ENCODE results near the gene BNIP2.
"Not testable (repeated sequence)": the region's sequence is repeated elsewhere in the genome, so short reads cannot be mapped to it uniquely, and the experiment has no call there.

The BNIP2 gene

DNA sequence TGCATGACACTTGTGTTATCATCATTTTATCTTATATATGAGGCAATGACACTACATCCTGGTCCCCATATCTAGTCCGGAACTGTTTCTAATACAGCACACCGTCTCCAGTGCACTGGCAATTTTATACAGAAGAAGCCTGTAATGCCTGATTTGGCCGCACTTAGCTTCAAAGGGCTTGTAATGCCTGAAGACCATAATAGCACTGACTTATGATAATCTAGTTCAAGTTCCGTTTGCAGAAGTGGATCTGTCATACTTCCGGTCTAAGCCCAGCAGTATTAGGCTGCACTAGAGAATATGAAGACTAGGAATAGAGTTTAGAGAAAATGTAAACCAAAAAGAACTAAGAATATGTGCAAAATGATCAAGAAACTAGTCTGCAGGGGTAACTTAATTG lies 1.3 kb downstream of the BNIP2 start:
- DNase-seq, result peak; percentile 51

DNA sequence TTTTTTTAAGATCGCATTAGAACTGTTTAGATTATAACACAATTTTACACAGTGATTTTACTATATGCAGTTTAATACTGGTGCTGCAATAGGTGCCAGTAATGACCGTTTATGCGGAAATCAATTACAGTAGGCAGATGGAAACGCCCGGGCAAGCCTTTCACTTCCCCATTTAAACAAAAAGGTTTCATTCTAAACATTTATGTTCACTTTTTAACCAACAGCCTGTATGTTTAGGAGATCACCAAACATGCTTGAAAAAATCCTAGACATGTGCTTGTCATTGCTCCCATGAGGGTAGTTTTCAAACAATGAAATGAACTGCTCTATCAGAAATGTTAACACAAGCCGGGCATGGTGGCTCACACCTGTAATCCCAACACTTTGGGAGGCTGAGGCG lies 2.7 kb downstream of the BNIP2 start:
- DNase-seq, result no peak

DNA sequence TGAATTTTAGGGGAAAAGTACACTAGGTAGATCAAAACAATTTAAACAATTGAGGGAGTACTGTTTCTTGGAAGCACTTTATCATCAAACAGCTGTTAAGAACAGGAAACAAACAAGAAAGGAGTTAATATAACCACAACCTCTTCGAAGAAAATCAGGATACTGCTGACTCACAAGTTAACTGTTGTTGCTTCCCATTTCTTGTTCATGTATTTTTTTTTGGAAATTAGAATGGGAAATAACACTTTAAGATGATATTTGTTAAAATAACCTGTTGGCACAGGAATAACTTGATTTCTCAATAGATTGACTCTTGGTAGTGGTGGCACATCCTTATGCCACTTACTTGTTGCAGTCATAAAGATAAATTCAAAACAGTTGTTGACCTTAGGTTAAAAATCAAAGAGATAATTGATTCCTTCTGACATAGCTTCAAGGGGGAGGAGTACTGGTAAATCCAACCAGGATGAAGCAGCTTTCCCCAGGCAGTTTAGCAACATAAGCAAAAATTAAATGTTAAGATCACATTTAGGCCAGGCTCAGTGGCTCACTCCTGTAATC lies 3.3 kb downstream of the BNIP2 start:
- DNase-seq, result no peak

DNA sequence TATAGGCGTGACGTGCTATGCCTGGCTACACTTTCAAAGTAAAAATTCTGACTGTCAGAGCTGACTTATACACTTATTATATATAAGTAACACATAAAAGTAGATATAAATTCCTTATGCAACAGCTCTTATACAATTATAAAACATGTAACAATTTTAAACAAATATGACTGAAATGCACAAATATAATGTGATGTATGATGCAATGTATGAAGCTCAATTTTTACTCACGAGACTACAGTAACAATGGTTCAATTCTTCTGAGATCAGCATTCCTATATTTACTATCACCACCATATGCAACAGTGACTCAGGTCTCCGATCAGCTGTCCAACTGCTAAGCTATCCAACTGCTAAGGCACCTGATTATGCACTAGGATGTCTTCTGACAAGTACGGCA lies 8.2 kb downstream of the BNIP2 start:
- no peak for DNase-seq

DNA sequence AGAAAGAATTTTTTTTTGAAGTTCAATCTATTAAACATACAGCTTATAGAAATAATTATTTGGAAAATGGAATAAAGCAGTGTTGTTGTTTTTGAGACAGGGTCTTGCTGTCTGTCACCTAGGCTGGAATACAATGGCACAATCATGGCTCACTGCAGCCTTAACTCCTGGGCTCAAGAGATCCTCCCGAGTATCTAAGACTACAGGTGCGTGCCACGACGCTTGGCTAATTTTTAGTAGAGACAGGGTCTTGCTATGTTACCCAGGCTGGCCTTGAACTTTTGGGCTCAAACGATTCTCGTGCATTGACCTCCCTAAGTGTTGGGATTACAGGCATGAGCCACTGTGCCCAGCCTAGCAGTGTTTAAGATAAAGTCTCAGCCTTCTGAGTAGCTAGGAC lies 8.8 kb downstream of the BNIP2 start:
- DNase-seq, result no peak

DNA sequence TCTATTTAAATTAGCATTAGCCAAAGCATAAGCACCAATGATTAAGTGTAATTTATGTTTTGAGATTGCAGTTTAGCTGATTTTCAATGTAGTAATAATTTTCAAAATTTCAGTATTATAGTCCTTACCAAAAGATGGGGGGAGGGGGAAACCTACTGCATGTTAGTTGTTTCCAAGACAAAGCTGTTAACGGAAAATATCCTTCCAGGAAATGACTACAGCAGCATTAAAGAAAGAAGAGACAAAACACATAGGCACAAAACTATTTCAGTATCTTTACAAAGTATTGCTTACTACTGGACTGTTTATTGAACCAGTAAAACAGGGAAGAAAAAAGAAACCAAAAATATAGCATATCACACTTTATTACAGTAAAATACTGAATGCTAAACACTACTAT lies 10.5 kb downstream of the BNIP2 start:
- DNase-seq, result no peak

DNA sequence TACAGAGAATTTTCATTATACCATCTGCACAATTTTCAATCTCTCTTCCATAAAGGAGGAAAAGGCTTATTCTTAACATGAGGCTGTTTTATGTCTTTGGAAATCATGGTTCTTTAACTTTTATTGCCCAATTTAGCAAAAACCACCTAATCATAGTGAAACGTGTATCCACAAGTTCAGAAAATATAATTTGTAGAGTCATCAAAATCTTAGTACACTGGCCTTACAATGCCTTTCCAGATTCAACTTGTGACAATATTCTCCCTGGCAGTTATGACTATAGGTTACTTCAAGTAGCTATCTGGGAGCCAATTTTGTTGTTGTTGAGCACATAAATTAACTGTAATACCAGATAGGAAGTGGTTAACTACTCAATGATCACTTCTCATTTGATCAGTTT lies 10.9 kb downstream of the BNIP2 start:
- DNase-seq, result no peak

DNA sequence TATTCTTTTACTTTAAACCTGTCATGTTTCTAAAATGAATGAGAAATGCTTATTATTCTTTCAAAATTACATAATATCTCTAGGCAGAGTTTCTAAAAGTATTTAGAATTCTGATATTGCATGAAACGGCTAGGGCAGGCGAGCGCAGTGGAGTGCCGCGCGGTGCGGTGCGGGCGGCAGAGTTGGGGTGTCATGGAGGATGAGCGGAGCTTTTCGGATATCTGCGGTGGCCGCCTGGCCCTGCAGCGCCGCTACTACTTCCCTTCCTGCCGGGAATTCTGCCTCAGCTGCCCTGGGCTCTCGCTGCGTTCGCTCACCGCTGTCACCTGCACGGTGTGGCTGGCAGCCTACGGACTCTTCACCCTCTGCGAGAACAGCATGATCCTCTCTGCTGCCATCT lies 12.6 kb downstream of the BNIP2 start:
- no peak for DNase-seq

DNA sequence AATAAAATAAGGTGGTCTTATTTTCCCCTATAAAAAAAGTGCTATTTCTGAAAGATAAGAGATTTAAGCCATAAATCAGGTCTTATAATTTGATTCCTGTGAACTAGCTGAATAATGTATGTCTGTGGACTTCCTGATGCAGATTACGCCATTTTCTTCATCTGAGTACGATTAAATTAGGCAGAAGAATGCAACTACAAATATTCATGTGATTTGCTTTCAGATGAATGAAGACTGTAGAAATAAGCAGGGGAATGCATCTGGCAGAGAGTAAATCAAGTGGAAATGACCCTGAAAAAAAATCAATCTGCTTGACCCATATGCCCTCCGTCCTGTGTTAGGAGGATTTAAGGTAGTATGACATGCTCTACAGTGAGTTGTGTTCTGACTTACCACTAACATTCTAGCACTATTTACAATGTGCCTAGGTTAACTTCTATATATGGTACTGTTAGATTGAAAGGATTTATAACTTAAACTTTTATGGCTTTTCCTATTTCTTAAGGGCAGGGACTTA lies 14.7 kb downstream of the BNIP2 start:
- DNase-seq, result no peak

DNA sequence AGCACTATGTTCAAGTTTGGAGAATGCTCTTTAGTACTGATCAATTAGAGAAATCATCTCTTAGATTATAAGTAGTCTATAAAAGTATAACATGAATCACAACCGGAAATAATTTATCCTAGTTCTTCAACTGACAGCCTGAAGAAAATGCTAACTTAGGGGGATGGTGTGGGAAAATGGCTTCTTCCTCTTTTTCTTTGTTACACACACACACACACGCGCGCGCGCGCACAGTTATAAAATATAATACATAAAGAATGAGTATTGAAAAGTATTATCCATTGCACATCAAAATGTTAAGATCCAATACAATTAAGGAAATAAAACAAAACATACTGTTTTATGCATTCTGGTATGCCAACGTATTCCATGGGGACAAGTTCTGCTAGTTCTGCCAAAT lies 20.6 kb downstream of the BNIP2 start:
- no peak for DNase-seq

DNA sequence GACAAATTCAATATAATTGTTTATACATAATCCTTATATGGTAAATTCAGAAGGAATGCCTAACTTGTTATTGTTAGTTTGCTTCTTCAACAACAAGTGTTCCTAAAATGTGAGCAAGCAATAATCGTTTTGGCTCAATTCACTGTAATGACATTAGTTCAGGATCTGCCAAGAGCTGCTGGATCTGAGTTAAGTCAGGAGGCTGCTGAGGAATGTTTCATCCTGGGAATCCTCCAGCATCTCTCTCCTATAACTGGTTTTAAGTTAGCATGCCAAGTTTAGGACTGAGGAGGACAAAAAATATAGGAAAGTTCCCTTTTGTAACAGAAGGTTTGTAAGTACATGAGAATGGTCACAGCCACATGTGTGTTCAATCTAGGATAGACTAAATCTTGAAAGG lies 26.9 kb downstream of the BNIP2 start:
- no peak for DNase-seq

DNA sequence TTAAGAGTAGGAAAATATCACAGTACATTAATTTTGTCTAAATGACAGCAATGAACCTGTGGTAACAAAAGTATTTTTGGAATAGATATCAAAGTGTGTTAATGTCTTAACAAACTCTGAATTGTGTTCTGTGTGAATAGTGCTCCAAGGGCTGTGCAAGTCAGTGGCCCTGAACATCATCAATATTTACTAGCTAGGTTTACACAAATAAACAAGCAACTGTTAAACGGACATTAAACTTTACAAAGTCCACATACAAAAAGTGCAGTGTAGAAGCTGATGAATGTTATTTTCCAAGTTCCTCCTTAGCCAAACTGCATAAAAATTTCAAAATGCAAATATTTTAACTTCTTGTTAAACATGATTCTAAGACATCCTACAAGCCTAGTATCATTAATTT lies 29.8 kb downstream of the BNIP2 start:
- no peak for DNase-seq

DNA sequence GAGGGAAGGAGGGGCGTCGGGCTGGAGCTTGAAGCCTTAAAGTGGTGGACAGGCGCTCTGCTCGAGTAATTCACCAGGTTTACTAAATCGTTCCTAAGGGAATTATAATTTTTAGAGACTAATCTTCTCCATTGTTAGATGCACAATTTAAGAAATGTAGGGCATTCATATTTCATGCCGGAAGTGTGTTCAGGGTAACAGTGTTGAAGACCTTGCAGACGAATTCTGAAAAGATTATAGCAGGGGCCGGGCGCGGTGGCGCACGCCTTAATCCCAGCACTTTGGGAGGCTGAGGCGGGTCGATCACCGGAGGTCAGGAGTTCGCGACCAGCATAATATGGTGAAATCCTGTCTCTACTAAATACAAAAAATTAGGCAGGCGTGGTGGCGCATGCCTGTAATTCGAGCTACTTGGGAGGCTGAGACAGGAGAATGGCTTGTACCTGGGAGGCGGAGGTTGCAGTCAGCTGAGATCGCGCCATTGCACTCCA lies 31.4 kb downstream of the BNIP2 start:
- no peak for DNase-seq

DNA sequence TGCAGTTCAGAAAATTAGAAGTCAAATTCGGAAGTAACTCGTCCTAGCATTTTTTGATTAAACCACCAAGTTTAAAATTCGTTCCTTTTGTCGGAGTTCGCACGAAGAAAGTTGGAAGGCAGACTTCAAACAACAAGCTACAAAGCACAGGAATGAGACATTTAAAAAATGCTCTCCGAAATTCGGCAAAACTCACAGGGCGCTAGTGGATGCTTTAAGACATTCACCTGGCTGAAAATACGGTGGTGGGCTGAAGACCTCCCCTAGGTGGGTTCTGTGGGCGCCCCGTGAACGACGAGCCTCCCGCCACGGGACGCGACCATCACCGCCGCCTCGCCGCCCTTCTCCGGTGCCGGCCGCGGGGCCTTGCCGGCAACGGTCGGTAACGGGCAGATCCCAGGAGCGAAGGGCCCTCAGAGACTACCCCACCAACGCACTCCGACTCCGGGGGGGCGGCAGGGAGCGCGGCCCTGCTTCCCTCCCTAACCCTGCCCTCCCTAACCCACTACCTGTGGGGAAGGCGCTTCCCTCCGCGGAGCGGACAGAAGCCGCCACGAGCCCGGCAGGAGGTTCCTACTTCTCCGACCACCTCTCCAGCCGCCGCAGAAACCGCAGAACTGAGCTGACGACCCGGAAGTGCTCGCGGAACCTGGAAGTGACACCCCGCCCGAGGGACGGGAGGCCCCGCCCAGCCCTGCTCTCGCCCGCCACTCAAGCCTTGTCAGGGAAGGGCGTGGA lies 32.1 kb downstream of the BNIP2 start, which contains the start of gene GTF2A2:
GTF2A2 (minus strand) TSS at position 619 of the 738 bp plus-strand sequence. CDS start 5,238 bp downstream, outside the sequence.
- DNase-seq, result peak; percentile 97

DNA sequence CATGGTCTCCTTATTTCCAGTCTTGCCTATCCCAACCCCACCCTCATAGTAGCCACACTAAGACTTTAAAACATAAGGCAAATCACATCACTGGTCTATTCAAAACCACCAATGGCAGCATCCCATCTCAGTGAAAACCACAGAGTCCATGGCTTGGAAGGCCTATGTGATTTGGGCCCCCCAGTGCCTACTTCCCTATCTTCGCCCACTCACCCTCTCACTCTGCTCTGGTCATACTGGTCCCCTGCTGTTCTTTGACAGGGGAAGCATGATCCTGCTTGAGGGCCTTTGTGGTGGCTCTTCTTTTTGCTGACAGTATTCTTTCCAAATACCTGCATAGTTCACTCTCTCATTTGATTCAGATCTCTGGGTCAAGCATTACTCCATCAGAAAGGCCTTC lies 35.1 kb downstream of the BNIP2 start:
- no peak for DNase-seq

DNA sequence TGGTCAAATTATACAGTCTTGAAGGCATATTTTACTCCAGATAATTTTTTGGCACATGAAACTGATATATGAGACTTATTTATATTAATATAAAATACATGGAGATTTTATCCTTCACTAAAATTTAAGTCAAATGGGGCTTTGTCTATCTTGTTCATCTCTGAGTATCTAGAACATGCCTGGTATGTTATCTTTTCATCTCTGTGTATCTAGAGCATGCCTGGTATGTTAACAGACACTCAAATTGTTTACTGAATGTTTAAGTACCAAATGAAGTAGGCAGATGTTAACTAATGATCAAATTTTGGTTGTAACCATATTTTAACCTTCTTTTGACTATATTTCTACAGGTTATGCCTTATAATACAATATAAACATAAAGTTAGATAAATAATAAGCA lies 39.5 kb downstream of the BNIP2 start:
- no peak for DNase-seq

DNA sequence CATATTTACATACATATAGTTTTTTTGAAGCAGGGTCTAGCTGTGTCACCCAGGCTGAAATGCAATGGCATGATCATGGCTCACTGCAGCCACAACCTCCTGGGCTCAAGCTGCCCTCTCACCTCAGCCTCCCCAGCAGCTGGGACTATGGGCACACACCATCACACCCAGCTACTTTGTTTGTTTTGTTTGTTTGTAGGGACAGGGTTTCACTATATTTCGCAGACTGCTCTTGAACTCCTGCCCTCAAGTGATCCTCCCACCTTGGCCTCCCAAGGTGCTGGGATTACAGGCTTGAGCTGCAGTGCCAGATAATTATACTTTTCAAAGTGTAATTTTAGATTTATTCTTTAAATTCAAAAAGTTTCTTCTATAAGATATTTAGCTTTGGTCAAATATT lies 42.0 kb downstream of the BNIP2 start:
- no peak for DNase-seq

DNA sequence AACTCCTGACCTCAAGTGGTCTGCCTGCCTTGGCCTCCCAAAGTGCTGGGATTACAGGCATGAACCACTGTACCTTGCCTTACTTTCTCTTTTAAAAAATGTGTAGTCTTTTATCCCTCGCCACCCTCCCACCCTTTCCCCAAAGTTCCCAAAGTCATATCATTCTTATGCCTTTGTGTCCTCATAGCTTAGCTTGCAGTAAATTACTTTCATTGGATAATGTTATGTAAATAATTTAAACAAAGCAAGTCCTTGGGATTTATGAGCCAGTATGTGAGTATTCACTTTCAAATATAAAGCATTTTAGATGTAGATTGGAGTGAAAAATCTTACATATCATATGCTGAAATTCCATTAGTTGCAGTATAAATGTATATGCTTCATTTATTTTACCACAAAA lies 42.8 kb downstream of the BNIP2 start:
- DNase-seq, result no peak

DNA sequence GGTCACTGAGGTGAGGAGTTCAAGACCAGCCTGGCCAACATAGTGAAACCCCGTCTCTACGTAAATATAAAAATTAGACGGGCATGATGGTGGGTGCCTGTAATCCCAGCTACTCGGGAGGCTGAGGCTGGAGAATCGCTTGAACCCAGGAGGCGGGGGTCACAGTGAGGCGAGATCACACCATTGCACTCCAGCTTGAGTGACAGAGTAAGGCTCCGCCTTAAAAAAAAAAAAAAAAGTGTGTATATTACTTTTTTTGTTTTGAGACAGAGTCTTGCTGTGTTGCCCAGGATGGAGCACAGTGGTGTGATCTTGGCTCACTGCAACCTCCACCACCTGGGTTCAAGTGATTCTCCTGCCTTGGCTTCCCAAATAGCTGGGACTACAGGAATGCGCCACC lies 43.3 kb downstream of the BNIP2 start:
- not testable (repeated sequence) for DNase-seq

DNA sequence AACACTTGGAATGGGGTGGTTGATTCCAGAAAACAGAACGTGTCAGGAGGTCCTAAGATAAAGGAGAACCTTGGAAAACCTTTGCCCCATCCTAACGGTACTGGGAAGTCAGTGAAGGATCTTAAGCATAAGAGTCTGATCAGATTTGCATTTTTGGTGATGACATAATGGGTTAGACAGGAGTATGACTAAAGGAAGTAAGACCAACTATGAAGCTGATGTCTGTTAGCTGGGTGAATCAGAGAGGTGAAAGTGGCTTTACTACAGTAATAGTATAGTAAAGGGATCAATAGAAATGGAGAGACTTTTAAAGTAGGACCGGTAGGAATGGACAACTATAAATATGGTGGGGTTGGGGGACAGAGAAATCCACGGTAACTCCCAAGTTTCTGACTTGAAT lies 44.4 kb downstream of the BNIP2 start:
- DNase-seq, result no peak

DNA sequence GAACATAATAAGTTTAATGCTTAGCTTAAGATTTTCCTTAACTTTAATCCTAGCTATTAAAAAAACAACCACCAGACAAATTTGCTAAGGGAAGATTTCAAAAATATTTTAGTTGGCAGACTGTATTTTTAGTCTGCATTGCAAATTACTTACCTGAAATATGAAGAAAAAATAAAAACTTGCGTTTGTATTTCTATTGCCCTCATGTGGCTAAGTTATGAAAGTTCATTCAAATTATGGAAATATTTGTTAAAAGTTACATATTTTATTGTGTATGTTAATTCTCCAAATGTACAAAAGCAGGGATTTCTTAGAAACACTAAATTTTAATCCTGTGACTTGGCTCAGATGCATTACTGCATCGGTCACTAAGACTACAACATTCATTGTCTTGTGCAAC lies 46.8 kb downstream of the BNIP2 start:
- DNase-seq, result no peak

DNA sequence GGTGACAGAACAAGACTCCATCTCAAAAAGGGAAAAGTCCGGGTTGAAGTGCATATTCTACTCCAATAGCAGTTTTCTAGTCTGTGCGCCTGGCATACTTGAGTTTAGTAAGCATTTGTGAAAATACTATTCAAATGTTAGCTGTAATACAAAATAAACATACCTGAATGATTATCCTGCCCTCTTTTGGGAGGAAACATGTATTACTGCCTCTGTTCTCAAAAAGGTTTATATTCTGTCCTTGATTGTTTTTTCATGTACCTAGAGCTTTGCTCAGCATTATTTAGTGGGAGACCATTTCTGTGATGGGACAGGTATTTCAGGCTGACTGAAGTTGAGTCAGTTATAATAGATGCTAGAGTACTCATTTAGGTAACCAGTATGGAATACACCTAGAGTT lies 51.6 kb downstream of the BNIP2 start:
- not testable (repeated sequence) for DNase-seq

DNA sequence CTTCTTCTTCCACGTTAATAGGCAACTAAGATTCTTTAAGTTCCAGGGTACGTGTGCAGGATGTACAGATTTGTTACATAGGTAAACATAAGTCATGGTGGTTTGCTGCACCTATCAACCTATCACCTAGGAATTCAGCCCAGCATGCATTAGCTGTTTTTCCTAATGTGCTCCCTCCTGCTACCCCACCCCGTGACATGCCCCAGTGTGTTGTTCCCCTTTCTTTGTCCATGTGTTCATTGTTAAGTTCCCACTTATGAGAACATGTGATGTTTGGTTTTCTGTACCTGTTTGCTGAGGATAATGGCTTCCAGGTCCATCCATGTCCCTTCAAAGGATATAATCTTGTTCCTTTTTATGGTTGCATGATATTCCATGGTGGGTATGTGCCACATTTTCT lies 52.9 kb downstream of the BNIP2 start:
- DNase-seq, result no peak

DNA sequence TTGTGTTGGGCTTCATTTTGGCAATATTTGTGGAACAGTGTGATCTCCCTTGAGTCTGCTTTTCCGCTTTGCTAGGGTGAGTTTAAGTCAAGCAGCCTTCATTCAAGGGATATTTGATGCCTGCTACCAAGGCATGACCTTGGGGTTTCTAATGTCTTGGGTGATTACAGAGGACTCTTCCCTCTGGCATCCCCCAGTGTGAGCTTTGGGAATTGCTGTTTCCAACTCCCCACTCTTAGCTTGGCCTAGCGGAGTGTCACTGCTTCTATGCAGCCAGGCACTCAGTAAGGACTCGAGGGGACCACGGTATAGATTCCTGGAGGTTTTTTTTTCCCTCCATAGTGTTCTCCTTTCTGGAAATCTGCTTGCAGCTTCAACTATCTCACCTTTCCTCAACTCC lies 56.4 kb downstream of the BNIP2 start:
- no peak for DNase-seq

DNA sequence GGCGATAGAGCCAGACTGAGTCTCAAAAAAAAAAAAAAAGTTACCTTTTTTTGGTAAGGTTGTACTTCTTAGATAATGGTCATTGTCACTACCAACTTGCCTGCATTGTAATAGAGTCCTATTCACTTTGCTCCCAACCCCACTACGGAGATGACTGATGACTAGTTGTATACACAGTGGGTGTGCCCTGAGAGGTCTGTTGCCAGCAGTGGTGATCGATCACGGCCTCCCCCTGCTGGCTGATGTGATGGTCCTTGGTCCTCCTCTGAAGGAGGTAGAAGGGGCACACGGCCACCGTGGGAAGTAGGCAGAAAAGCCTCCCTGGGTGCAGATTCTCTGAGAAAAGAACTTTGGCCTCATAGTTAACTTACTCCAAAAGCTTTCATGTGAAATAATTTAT lies 66.8 kb downstream of the BNIP2 start:
- DNase-seq, result peak; percentile 78
